Left forelimb (tissue), 1 donor: Measurements from ENCODE around the gene NCK1.
A peak's percentile ranks its signal among the peaks of the same experiment; 100 is the strongest.

Experiments
- DNase-seq: peaks from one replicate; pipeline ENCODE4 v3.0.0-alpha.2; 2018; ENCODE audit warnings: low spot score

Gene NCK1

DNA sequence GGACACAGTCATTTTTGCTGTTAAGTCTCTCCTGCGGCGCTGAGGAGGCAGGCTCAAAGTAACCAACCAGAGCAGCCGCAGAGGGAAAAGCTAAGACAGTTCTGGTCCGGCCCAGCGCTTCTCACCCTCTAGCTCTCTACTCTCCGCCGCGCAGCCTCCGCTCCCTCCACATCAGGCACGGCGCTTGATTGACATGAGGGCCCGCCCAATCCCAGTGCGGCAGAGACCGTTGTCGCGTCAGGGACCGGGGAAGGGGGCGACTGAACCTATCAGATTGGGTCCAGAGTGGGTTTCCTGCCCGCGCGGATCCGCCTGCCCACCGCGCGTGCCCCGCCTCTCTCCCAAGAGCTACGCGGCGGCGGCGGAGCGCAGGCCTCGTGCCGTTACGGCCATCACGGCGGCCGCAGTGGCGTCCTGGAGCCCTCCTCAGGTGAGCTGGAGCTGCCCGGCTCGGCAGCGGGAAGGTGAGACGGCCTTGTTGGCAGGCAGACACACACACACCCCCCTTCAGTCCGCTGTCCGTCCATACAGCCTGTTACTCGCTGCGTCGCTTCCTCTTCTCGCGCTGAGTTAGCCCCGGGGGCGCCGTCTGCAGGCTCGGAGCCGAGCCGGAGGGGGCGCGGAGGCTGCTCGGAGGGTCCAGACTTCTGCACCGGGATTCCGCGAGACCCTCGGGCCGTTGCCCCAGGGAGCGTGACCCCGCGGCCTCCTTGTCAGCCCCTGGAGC, at the start of gene NCK1:
TSS of gene NCK1 (plus strand) at position 319 of the 727 bp plus-strand sequence. CDS start 65,794 bp downstream, outside the sequence.
- DNase-seq, result peak; percentile 98

DNA sequence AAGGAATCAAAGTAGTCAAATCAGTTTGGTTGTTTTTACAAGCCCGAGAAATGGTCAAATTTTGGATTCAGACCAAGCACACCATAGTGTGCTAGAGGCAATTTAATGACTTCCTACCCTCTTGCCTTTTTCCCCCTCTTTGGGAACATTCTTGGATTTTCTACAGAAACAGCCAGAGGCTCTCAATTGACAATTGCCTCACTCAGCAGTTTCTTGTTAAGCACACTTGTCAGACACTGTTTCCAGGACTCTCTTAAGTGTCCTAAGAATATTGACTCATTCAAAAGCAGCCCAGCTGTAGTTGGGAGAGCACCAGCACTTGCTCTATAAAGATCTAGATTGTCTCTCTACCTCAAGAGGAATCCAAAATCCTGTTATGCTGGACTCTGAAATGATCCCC, 44.6 kb upstream of the NCK1 start:
- no peak for DNase-seq

DNA sequence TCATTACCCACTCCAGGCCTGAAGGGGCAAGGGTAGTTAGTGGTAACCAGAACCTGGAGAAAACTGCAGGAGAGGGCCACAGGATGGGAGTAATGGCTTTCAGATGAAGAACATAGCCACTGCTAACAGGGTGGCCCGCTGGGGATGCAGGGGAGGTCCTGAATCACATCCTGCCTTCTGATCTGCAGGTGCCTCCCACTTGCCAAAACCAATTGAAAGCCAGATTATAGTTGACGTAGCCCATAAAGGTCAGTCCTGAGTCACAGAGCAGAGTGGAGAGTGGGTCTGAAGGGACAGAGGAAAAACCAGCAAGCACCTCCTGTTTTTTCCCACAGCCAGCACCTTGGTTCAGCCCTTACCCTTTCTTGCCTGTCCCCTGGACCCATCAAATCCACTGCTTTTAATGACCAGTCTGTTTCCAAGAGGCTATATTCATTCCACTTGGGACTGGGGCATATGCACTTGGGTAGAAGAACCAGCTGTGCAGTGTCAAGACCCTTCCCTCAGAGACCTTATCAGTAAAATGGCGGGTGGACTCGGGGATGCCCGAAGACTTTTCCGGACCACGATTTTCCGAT, 43.7 kb upstream of the NCK1 start:
- DNase-seq, result peak; percentile 65

DNA sequence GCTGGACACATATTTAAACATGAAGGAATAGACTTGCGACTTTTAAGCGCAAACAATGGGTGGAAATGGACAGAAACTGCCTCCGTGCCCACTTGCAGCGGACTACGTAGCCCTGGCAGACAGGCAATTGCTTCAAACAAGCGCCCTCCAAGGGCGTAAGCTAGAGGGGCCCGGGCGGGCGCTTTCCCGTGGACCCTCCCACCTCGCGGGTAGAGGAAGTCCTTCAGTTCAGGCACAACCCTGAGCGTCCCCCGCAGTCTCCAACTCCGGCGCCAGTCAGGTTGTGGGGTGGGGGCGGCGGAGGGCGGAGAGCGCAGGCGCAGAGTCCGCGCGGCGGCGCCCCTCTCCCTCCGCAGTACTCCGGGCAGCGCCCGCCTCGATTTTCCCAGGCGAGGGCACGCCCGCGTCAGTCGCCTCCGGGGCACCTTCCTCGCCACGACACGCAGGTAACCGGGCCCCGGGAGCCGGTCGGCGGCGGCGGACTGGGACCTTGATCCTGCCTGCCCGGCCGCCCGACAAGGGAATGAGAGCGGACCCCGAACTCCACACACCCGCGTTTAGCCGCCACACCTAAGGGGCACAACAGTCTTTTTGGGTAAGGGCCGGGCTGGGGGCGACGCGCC, 43.1 kb upstream of the NCK1 start, which contains the start of gene SLC35G2:
TSS of gene SLC35G2 (plus strand) at position 358 of the 623 bp plus-strand sequence. CDS start 35,335 bp downstream, outside the sequence.
- DNase-seq, result peak; percentile 81

DNA sequence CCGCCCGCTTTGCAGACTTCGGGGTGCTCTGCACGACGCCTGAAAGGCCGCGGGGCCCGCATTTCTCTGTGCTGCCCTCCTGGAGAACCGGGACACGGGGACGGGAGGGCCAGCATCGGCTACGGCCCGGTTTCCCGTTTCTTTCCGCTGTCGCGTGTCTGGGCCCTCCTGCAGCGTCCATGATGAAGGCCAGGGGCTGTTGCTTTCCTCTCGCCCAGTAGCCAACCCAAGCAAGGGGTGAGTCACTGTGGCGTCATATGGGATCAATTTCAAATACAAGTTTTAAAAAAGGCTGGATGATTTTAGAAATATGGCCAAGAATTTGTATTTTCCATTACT, 42.6 kb upstream of the NCK1 start:
- DNase-seq, result peak; percentile 68

DNA sequence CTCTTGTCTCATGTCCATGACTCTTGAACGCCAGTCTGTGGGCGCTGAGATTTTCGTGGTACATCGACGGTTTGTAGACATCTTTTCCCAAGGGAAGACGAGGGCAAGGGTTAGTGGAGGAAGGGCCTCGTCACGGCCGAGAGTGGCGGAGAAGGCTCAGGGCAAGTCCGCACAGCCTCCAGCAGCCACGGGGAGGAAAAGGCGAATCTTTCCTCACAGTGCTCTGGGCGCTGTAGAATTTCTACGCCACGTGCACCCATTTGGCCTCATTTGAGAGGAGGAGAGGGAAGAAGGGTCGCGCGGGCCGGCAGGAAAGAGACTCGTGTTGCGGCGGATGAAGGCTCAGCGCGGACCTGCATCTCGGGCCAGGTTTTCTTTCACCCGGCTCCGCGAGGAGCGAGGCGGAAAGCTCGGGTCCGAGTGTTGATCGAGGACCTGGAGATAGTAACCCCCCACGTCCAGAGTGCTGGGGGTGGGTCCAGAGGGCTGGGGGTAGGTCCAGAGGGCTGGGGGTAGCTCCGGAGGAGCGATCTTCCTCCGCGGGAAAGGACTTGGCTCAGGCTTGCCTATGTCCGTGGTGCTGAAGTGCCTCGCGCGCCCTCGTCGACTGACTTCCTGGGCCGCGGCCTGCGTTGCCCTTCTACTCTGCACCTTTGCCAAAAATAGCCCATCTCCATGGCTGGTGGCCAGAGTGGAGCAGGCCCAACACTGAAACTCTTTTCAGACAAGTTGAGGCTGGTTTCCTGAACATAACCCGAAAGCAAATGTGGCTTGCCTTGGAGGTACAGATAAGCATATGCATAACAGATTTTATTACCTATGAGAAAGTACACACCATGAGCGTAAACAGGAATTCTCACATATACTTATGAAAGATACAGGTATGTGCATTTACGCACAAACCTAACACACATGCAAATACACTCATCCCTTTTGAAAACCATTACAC, 42.0 kb upstream of the NCK1 start:
- DNase-seq, result peak; percentile 75

DNA sequence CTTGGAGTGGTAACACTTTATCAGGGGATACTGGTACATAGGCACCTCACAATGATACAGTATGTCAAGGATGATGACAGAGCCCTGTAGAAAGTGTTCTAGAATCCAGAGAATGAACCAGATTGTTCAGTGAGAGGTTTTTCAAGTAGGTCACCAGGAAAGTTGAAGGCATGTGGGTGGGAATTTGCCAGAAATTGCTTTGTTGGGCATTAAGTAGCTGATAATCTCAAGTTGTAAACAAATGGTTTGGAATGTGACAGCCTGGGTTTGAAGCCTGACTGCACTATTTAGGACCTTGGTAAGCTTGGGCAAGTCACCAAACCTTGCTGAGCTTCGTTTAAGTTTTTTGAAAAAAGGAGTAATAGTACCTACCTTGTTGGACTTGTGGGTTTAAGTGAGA, 30.5 kb upstream of the NCK1 start:
- no peak for DNase-seq

DNA sequence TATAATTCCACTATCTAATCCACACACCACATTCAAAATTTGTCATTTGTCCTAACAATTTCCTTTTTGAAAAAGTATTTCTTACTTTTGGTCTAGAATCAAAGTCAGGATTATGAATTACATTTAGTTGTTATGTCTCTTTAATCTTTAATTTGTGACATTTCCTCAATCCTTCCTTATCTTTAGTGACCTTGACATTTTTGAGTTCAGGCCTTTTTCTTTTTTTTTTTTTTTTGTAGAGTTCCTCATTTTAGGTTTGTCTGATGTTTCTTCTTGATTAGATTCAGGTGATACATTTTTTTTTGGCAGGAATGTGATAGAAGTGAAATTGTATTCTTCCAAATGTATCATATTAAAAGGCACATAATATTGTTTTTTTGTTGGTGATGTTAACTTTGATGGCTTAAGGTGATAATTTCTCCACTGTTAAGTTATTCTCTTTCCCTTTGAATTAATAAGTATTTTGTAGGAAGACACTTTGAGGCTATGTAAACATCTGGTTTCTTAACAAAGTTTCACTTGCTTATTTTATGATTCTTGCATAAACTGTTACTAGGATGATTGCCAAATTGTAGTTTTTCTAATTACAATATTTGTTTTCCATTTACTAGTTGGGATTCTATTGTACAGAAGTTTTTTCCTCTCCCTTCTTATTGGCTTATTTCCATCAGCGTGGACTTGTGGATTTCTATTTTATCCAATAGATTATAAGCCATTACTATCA, 26.8 kb upstream of the NCK1 start:
- no peak for DNase-seq

DNA sequence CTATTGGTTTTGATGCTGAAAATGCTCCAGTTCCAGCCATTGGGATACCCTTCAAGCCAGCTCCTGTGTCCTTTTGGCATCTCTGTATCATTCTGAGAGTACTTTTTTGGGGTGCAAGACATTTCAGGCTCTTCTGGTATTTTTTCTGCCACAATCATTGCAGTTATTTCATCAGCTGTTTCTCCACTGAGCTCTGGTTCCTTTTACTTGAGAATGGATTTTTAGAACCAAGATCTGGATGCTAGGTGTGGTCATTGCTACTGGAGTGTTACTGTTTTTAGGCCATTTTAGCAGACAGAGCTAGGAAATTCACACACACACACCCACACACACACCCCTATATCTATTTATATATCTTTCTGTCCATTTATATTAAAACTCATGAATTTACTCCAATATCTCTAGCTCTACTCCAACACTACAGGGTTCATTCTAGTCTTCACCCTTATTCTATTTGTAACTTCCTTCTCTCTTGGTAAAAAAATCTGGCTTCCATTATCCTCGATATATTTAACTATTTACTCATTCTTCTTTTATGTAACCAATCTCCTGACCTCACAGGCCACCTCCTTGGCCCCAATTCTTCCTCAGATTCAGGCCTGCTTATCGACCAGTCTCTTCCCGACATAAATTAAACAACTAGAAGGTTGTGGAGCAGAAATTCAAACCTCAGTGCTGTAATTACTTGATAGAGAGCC, 26.0 kb upstream of the NCK1 start:
- DNase-seq, result no peak

DNA sequence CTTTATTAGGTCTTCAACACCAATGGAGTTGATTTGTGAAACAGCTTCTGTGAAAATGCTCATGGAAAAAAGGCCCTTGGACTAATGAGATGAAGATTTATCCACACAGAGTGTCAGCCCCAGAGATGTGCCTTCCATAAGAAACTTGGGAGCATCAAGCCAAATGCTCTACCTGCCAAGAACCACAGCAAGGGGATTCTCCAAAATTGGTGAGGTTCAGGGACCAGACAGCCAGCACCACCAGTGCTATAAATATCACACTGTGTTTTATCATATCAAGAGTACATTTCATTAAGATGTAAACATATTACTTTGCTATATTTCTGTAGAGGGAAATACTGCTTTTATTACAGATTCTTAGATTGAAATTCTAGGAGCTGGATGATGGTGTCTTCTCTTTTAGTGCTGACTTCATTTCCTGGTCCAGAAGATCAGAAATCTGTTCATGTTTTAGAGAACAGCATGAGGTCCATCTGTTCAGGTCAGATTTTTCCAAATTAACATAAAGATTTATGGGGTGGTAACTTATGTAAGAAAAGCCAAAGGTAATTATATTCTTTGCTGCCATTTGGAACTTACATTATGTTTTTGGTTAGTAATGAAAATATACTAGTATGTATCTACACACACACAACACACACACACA, 25.4 kb upstream of the NCK1 start:
- DNase-seq, result no peak

DNA sequence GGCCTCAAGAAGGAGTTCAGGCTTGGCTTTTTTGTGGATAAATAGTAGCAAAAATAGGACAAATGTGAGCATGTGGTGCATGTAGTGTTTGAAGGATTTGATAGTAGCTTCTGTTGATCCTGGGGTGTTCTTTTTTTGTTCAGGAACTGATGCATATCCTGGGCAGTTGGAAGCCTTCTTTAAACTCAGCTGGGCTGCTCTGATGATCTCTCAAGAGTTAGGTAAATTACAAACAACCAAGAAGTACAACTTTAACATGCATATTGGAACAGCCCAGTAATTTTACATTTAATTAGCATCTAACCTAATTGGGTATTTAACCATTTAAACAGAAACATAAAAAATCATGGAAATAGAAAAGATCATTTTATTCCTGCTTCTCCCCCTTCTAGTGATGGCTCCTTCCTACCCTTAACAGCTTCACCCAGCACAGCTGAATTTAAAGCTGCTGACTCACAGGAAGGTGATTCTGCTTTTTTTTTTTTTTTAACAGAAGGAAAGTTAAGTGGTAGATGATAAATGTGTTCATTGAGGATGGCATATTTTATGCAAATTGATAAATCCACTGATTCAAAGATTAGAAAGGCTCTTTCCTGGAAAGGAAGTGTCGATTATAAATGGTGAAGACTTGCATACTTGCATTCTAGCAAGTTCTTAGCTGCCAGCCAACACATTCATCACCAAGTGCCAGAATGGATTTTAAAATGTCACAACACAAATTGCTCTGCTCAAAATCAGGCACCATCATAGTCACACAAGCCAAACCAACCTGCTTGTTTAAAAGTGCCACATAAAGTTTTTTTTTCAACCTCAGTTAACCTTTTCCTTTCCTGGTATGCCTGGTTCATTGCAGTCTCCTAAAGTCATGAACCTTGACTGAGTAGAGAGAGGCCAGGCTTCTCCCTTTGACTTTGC, 23.1 kb upstream of the NCK1 start:
- no peak for DNase-seq

DNA sequence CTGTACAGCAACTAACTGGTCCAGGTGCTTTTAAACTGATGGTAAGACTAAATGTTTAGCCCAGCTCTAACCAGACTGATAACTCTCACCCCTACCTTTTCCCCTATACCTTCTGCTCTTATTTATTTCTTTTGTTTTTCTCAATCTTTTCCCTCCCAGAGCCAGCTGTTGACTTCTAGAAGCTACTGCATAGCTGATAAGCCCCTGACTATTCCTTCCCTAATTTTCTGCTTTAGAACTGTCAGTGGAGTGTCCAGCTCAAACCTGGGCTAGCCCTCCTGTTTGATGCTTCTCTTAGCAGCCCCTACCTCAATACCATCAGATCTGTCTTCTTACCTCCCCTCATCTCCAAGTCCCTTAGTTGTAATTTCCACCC, 22.5 kb upstream of the NCK1 start:
- DNase-seq, result no peak

DNA sequence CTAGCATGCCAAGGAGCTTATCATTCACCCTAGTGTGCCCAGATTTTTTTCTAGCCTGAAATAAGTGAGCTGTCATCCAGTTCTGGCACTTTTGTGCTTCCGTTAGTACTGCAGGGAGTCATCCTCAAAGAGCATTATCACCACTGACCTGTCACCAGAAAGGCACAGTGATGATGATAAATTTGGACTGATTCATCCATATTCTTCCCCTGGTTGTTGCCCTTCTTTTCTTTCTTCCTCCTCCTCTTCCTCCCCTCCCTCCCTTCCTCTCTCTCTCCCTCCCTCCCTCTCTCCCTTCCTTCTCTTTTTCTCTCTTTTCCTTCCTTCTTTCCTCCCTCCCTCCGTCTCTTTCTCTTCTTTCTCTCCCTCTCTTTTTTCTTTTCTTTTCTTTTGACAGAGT, 21.8 kb upstream of the NCK1 start:
- no peak for DNase-seq

DNA sequence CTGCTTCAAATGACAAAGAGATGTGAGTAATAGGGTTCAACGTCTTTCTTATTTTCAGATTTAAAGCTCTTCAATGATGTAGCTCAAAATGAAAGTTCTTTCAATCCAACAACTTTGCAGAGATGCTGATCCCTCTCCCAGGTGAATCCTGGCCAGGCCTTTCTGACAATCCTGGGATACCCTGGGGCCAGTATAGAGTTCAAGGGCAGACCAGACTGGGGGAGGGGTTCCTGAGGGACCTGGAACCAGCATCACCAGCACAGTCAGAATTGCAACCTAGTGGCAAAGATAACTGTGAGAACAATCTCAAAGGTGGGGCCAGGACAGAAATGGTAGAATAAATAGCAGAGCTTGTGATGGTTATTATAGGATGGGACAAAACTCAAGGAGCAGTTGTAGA, 19.7 kb upstream of the NCK1 start:
- DNase-seq, result no peak

DNA sequence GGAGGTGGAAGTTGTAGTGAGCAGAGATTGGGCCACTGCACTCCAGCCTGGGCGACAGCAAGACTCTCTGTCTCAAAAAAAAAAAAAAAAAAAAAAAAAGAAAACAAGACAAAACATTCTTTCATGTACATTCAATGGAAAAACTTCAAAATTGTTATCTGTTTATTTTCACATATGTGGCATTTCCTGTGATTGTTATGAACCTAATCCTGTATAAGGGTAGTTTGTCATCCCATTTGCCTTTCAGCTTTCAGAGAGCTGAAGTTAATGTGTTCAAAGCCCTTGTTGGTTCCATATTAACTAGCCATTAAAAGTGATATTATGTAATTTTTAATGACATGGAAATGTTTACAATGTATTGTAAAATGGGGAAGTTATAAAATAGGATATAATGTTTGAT, 17.3 kb upstream of the NCK1 start:
- DNase-seq, result no peak

DNA sequence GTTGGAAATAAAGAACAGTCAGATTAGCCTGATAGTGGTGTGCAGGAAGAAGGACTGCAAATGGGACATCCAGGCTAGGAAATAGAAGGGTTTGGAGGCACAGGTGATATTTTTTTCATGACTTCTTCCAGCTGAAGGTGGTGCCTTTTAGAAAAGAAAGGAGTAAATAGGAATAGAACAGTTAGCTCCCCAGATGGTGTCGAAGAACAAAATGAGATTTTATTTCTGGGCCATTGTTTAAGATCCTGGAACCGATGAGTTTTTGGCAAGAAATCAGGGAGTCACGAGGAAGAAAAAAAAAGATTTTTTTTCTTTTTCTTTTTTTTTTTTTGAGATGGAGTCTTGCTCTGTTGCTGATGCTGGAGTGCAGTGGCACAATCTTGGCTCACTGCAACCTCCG, 9.8 kb upstream of the NCK1 start:
- DNase-seq, result no peak

DNA sequence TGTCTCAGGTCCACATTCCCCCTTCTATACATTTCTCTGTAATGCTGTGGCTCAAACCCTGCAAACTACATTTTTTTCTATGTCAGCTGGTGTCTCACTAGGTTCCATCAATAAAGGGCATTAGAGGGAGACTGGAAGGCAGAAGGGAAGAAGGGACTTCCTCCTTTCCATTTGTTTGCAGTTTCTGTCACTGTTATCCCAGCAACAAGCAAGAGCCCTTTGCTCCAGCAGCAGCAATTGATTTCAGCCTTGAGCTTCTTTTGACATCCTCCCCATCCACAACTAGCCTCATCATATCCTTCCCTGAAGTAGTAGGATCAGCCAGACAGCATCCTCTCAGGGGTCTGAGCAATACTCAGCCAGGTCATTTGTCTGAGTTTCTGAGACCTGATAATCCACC, 5.3 kb upstream of the NCK1 start:
- no peak for DNase-seq

DNA sequence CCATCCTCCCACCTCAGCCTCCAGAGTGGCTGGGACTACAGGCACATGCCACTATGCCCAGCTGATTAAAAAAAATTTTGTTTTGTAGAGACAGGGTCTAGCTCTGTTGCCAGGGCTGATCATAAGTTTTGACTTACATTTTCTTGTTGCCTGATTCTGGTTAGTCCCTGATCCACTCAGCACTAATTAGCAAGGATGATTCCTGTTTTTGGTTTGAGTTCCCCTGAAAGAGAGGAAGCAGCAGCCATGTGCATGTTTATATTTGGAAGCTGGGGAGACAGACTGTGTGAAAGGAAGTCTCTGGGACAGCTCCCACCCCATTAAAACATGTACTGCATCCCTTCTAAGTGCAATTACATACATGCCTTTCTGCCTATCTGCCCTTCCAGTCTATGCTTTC, 3.6 kb upstream of the NCK1 start:
- no peak for DNase-seq

DNA sequence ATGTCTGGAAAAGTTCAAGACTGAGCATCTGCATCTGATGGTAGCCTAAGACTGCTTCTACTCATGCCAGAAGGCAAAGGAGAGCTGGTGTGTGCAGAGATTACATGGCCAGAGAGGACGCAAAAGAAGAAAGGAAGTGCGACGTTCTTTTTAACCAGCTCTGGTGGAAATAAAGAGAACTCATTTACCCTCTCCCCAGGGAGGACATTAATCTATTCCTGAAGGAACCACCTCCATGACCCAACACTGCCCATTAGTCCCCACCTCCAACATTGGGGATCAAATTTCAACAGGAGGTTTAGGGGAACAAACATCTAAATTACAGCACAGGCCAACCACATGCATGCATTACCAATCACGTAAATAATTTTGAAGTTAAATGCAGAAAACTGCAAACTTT, 1.5 kb upstream of the NCK1 start:
- DNase-seq, result no peak
